Central memory CD4-positive, alpha-beta T cell (primary cell): ENCODE measurements around the gene IL3RA.
"Not testable (repeated sequence)": the region's sequence is repeated elsewhere in the genome, so short reads cannot be mapped to it uniquely, and the experiment has no call there.

Source experiments
- DNase-seq: peaks from one replicate; pipeline ENCODE4 v3.0.0; 2022

Gene IL3RA

DNA sequence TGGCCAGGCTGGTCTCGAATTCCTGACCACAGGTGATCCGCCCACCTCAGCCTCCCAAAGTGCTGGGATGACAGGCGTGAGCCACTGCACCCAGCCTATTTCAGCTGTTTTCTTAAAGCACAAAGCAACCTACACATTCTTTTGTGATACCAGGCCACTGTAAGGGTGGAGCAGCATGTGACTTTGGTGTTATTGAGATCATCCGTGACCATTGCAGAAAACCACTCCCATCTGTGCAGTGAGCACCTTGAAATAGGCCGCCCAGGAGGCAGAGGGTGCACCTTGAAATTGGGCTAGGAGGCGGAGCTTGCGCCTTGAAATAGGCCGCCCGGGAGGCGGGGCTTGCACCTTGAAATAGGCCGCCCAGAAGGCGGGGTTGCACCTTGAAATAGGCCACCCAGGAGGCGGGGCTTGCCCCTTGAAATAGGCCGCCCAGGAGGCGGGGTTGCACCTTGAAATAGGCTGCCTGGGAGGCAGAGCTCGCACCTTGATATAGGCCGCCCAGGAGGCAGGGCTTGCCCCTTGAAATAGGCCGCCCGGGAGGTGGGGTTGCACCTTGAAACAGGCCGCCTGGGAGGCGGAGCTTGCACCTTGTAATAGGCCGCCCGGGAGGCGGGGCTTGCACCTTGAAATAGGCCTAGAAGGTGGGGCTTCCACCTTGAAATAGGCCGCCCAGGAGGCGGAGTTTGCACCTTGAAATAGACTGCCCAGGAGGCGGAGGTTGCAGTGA is 64.3 kb downstream of the IL3RA start:
- no peak for DNase-seq

DNA sequence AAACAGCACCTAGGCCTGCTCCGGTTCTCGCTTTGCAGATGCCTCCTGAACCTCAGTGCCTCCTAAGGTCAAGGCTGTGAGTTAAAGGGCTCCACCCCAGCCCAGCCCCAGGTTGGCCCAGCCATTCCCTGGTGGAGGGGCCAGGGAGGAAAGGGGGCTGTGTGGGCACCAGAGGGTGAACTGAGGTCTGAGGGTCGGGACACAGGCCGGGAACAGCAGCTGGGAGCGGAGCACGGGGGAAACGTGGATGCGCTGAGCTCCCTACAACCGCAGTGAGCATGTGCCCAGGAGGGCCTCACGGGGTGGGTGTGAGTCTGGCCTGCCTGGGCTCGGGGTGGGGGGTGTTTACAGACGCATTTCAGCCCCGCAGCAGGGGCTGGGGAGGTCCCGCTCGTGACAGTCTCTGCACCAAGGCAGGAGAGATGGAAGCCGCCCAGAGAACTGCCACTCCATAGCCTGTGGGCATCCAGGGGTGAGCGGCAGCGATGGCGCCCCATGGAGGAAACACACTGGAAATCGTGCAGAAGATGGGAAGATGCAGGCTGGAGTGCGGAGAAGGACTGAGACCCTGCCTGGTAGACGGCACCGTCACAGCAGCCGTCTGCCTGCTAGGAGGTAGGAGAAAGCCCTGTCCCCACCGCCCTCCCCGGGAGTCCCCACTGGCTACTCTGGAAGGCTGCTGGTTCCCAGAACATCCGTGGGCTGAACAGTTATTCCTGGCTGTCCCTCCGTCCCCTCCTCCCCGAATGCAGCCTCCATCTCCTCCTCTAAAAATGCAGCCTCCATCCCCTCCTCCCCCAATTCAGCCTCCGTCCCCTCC is 65.2 kb downstream of the IL3RA start:
- DNase-seq, result no peak

DNA sequence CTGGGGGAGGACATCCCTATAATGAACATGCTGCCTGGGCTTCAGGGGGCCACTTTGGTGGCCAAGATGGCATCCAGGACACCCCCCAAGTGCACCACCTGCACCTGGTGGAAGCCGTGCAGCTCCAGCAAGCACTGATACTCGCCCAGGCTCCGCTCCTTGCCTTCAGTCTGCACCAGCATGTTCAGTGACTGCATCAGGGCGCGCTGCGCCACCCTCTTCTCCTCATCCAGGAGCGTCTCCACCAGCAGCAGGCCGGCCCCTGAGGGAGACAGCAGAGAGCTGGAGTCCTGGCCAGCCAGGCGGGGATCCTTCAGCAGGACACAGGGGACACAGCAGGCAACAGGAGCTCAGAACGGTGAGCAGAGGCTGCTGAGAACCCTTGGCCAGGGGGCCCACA is 66.6 kb downstream of the IL3RA start:
- DNase-seq, result no peak

- DNase-seq, result not testable (repeated sequence)
Observed at GRCh38 chrX:1403867-1404266, 67.3 kb downstream of the IL3RA start.

GRCh38 chrX:1405769-1406168 is 69.2 kb downstream of the IL3RA start:
- DNase-seq, result not testable (repeated sequence)

- DNase-seq, result no peak
Observed at GRCh38 chrX:1407035-1407434, 70.5 kb downstream of the IL3RA start.

DNA sequence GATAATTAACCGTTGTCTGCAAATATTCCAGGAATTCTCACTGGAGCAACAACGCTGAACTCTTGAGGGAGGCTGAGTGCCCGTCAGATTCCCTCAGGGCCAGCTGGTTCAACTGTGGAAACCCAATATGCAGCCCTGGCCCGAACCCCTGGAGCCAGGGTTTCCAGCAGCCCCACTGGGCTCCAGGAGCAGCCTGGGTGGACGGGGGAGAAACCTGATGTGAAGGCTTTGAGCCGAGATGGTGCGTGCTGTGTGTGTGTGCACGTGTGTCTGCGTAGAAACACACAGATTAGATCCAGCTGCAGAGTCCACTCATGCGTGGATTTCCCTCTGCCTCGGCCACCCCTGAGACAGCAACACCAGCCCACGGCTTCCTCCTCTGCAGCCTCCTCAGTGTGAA is 74.7 kb downstream of the IL3RA start:
- no peak for DNase-seq

- no peak for DNase-seq
Observed at GRCh38 chrX:1412551-1413161, 76.1 kb downstream of the IL3RA start.

- DNase-seq, result no peak
Observed at GRCh38 chrX:1416327-1416784, 79.8 kb downstream of the IL3RA start.

- DNase-seq, result no peak
Observed at GRCh38 chrX:1416965-1417760, 80.6 kb downstream of the IL3RA start.

DNA sequence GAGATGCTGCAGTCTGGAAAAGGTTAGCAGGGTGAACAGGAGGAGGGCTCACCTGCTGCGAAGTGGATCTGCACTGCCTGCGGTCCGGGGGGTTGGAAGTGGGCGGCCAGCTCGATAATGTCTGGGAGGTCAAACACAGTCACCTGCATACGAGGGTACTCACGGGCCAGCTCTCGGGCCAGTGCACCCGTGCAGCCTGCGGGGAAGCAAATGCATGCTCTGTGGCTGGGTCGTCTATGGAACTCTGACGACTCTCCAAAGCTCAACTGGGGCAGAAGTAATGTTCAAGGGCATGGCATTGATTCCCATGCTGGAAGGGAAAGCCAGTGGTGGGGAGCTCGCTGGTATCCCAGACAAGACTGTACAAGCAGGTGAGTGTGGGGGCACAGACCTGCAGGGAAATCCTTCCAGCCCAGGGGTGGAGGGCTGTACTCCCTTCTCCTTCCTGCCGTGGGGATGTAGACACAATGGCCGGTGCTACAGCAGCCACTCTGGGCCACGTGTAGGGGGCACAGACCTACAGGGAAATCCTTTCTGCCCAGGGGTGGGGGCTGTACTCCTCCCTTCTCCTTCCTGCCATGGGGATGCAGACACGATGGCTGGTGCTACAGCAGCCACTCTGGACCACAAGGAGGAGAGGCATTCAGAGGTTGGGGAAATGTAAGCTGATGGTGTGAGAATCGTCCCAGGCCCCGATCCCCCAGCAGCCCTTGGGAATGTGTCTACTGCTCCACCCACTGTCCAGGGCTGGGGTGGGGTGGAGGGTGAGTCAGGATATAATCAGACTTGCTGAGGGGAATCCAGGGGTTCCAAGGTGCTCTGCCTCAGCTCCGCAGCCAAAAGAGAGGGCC is 81.6 kb downstream of the IL3RA start:
- no peak for DNase-seq

DNA sequence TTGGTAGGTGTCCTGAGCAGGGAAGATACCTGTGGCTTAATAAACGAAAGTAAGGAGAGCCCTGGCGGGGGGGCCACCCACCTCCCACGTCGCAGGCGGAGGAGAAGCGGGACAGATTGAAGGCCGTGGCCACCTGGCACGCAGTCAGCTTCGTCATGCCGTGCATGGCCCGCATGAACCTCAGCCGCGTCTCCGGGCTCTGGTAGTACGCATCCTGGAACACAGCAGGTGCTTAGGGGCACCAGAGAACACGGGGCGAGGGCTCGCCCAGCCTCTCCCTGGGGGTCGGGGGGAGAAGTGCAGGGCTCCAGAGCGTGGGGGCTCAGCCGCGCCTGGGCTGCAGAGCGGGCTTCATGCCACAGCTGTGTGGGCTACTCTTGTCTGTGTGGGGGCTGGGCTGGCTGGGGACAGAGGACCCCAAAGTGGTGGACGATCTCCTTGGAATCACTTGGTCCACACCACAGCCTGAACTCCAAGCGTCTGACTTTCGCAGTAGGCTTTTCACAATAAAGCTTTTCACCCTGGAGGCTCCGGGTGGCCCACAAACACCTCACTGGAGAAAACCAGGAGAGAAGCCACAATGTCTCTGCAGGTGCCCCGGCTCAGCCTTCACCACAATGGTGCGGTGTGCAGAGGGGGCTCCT is 82.4 kb downstream of the IL3RA start:
- no peak for DNase-seq

- DNase-seq, result no peak
Observed at GRCh38 chrX:1419545-1420355, 83.2 kb downstream of the IL3RA start.

DNA sequence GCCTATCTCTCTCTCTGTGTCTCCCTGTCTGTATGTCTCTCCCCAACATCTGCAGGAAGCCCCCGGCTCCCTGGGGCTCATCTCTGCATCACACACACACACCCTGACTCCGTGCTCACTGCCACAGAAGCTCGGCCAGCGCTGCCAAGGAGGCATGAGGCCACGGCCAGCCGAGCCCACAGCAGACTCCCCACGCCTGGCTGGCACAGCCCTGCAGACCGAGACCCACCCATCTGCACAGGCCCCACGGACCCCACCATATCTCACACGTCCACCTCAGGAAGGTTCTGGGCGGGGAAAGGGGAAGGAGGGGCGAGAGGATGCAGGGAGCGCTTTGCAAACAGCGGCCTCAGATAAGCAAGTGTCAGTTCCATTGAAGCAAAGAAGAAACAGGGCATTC is 83.8 kb downstream of the IL3RA start:
- DNase-seq, result no peak

- no peak for DNase-seq
Observed at GRCh38 chrX:1421433-1422134, 85.0 kb downstream of the IL3RA start.

DNA sequence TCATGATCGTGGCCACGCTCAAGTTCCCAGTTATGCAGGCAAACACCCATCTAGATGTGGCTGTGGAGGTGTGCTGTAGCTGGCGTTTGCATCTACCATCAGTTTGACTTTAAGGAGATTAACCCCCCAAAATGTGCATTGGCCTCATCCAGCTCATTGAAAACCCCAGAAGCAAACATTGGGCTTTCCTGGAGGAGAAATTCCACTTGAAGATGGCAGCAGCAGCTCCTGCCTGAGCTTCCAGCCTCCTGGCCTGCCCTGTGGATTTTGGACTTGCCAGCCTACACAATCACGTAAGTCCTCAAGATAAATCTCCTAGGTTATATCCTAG is 85.5 kb downstream of the IL3RA start:
- no peak for DNase-seq

GRCh38 chrX:1423215-1423614 is 86.6 kb downstream of the IL3RA start:
- no peak for DNase-seq

DNA sequence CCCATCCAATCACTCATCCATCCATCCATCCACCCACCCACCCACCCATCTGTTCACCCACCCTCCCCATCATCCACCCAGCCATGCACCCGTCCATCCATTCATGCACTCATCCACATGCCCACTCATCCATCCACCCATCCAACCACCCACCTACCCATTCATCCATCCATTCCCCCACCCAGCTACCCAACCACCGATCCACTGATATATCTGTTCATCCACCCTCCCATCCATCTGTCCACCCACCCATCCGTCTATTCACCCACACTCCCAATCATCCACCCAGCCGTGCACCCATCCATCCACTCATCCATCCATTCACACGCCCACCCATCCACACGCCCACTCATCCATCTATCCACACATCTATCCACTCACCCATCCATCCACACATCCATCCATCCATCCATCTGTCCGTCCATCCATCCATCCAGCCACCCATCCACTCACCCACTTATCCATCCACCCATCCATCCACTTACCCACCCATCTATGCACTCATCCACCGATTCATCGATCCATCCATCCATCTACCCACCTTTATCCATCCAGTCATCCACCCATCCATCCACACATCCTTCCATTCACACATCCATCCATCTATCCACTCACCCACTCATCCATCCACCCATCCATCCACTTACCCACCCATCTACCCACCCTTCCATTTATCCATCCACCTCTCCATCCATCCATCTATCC is 87.7 kb downstream of the IL3RA start:
- DNase-seq, result no peak

DNA sequence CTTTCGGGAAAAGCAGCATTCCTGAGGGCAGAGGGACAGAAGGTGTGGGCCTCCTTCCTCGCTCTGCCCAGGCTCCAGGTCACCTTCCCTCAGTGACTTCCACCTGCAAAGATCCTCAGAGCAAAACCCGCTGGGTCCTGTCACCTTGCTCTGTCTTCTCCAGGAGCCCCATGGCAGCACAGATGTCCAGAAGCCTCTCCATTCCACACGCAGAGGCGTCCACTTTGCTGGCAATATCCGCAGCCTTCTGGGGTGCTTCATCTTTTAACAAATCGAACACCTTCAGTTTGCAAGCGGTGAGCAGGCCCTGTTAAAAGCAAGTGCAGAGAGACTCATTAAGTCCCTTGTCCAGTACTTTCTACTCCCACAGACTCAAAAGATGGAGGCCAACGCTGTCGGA is 88.8 kb downstream of the IL3RA start:
- no peak for DNase-seq
